ENCODE data around the gene NCAPD2.

- TF ChIP-seq, protein P1, sequence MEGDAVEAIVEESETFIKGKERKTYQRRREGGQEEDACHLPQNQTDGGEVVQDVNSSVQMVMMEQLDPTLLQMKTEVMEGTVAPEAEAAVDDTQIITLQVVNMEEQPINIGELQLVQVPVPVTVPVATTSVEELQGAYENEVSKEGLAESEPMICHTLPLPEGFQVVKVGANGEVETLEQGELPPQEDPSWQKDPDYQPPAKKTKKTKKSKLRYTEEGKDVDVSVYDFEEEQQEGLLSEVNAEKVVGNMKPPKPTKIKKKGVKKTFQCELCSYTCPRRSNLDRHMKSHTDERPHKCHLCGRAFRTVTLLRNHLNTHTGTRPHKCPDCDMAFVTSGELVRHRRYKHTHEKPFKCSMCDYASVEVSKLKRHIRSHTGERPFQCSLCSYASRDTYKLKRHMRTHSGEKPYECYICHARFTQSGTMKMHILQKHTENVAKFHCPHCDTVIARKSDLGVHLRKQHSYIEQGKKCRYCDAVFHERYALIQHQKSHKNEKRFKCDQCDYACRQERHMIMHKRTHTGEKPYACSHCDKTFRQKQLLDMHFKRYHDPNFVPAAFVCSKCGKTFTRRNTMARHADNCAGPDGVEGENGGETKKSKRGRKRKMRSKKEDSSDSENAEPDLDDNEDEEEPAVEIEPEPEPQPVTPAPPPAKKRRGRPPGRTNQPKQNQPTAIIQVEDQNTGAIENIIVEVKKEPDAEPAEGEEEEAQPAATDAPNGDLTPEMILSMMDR (IDR thresholded peaks at IDR 0.05) = no peak
- TF ChIP-seq POLR2A (IDR thresholded peaks at IDR 0.05) = no peak
Observed at GRCh38 chr12:6469092-6469491, 24.8 kb upstream of the NCAPD2 start.
